ENCODE results near the gene ALDH1B1.

DNA sequence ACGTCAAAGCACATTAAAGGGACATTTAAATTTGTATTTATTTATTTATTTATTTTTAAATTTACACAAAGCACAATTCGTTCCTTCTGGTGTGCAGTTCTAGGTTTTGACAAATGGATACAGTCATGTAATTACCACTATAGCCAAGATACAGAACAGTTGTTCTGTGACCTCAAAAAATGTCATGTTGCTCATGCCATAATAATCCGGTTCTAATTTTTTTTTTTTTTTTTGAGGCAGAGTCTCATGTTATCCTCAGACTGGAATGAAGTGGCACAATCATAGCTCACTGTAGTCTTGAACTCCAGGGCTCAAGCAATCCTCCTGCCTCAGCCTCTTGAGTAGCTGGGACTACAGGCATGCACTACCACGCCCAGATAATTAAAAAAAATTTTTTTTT is 24.0 kb downstream of the ALDH1B1 start:
- TF ChIP-seq POLR2A (IDR thresholded peaks at IDR 0.05; ENCODE audit: borderline replicate concordance, extremely low read depth, insufficient read depth, insufficient read length) (no peak), POLR2AphosphoS5 (IDR thresholded peaks at IDR 0.05; ENCODE audit: low read depth, low read length) (no peak), CBX3 (IDR thresholded peaks at IDR 0.05; ENCODE audit: low read depth) (no peak), ELF1 (IDR thresholded peaks at IDR 0.05; ENCODE audit: borderline replicate concordance, low read depth) (no peak), ZFX (IDR thresholded peaks at IDR 0.05) (no peak), SRF (IDR thresholded peaks at IDR 0.05; ENCODE audit: low read depth) (no peak), YY1 (IDR thresholded peaks at IDR 0.05; ENCODE audit: extremely low read depth, insufficient replicate concordance, low read depth, low read length) (no peak)
- TF ChIP-seq, protein P1, sequence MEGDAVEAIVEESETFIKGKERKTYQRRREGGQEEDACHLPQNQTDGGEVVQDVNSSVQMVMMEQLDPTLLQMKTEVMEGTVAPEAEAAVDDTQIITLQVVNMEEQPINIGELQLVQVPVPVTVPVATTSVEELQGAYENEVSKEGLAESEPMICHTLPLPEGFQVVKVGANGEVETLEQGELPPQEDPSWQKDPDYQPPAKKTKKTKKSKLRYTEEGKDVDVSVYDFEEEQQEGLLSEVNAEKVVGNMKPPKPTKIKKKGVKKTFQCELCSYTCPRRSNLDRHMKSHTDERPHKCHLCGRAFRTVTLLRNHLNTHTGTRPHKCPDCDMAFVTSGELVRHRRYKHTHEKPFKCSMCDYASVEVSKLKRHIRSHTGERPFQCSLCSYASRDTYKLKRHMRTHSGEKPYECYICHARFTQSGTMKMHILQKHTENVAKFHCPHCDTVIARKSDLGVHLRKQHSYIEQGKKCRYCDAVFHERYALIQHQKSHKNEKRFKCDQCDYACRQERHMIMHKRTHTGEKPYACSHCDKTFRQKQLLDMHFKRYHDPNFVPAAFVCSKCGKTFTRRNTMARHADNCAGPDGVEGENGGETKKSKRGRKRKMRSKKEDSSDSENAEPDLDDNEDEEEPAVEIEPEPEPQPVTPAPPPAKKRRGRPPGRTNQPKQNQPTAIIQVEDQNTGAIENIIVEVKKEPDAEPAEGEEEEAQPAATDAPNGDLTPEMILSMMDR (IDR thresholded peaks at IDR 0.05 in 2 of 3, conservative IDR thresholded peaks at IDR 0.05 in 1 of 3; ENCODE audit: borderline replicate concordance in 1 of 3, insufficient read depth in 1 of 3, low read depth in 2 of 3, low read length in 2 of 3): no peak
- TF ChIP-seq, protein P2, sequence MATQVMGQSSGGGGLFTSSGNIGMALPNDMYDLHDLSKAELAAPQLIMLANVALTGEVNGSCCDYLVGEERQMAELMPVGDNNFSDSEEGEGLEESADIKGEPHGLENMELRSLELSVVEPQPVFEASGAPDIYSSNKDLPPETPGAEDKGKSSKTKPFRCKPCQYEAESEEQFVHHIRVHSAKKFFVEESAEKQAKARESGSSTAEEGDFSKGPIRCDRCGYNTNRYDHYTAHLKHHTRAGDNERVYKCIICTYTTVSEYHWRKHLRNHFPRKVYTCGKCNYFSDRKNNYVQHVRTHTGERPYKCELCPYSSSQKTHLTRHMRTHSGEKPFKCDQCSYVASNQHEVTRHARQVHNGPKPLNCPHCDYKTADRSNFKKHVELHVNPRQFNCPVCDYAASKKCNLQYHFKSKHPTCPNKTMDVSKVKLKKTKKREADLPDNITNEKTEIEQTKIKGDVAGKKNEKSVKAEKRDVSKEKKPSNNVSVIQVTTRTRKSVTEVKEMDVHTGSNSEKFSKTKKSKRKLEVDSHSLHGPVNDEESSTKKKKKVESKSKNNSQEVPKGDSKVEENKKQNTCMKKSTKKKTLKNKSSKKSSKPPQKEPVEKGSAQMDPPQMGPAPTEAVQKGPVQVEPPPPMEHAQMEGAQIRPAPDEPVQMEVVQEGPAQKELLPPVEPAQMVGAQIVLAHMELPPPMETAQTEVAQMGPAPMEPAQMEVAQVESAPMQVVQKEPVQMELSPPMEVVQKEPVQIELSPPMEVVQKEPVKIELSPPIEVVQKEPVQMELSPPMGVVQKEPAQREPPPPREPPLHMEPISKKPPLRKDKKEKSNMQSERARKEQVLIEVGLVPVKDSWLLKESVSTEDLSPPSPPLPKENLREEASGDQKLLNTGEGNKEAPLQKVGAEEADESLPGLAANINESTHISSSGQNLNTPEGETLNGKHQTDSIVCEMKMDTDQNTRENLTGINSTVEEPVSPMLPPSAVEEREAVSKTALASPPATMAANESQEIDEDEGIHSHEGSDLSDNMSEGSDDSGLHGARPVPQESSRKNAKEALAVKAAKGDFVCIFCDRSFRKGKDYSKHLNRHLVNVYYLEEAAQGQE (IDR thresholded peaks at IDR 0.05; ENCODE audit: low read depth): no peak

Measured in HCT116 (cell line).